Keratinocyte (primary cell): ENCODE measurements around the gene FASTKD1.

Source experiments
- EZH2 ChIP-seq: IDR thresholded peaks from one replicate; pipeline ENCODE4 v1.6.1; 2012; ENCODE audit warnings: inconsistent platforms, mild to moderate bottlenecking, low read length, moderate library complexity
- TF ChIP-seq, protein P1 (sequence below), 3 experiments: IDR thresholded peaks in 1 of 3; conservative IDR thresholded peaks in 1 of 3; optimal IDR thresholded peaks in 1 of 3; 2 replicates in 2 of 3; 3 replicates in 1 of 3; pipeline versions ENCODE3 to v1.5.1; 2011; ENCODE audit warnings: low read length in 3 of 3, mild to moderate bottlenecking in 3 of 3, moderate library complexity in 2 of 3, control low read depth in 1 of 3, inconsistent platforms in 1 of 3; ENCODE audit not compliant: insufficient read depth in 2 of 3; ENCODE audit errors: extremely low read depth in 1 of 3

DNA sequence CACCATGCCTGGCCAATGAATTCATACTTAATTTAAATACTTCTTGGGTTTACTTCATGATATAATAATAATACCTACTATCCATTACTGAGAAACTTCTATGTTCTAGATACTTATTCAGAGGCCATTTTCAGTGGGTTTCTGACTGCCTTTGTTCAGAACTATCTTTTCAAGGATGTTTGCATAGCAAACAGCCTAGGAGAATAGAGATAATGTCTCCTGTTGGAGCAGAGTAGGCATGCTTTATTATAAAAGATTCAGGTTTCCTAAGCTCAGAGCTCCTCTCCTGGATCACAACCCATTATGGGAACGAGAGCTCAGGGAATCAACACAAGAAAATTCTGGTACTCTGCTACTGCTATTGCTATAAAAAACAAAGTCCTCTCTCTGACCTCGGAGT, 11.1 kb downstream of the FASTKD1 start:
- TF ChIP-seq, protein P1, sequence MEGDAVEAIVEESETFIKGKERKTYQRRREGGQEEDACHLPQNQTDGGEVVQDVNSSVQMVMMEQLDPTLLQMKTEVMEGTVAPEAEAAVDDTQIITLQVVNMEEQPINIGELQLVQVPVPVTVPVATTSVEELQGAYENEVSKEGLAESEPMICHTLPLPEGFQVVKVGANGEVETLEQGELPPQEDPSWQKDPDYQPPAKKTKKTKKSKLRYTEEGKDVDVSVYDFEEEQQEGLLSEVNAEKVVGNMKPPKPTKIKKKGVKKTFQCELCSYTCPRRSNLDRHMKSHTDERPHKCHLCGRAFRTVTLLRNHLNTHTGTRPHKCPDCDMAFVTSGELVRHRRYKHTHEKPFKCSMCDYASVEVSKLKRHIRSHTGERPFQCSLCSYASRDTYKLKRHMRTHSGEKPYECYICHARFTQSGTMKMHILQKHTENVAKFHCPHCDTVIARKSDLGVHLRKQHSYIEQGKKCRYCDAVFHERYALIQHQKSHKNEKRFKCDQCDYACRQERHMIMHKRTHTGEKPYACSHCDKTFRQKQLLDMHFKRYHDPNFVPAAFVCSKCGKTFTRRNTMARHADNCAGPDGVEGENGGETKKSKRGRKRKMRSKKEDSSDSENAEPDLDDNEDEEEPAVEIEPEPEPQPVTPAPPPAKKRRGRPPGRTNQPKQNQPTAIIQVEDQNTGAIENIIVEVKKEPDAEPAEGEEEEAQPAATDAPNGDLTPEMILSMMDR (optimal IDR thresholded peaks at IDR 0.05 in 1 of 3, IDR thresholded peaks at IDR 0.05 in 1 of 3, conservative IDR thresholded peaks at IDR 0.05 in 1 of 3; ENCODE audit: extremely low read depth in 1 of 3, insufficient read depth in 2 of 3, low read length in 3 of 3), result no peak
- TF ChIP-seq EZH2, result no peak
